CD14-positive monocyte (primary cell): Measurements from ENCODE around the gene DMPK. TPM values are rescaled to one million over a fixed set of nuclear protein-coding genes. Genes with fewer than 3 reads are reported as not detected.

Experiments used
- DNase-seq, 3 donors: peaks; one replicate each; pipeline ENCODE4 v3.0.0-alpha.2; 2011 to 2022
- H2AFZ ChIP-seq: 2 replicates; pipeline ENCODE4 v1.6.0; 2012; ENCODE audit warnings: mild to moderate bottlenecking, low read depth, low read length, inconsistent platforms; ENCODE audit not compliant: insufficient read depth, poor library complexity, severe bottlenecking
- H3K27ac ChIP-seq, 2 donors: 1 replicate in 1 of 2; 2 replicates in 1 of 2; pipeline ENCODE4 v1.5.1; 2012 to 2013; ENCODE audit warnings: low read length in 2 of 2, control low read depth in 1 of 2, inconsistent platforms in 1 of 2, low read depth in 1 of 2, mild to moderate bottlenecking in 1 of 2
- H3K27me3 ChIP-seq, 2 donors: one replicate each; pipeline versions ENCODE4 v1.6.0 to v1.6.1; 2011 to 2013; ENCODE audit warnings: low read length in 2 of 2; ENCODE audit not compliant: control insufficient read depth in 2 of 2, insufficient read depth in 2 of 2
- H3K36me3 ChIP-seq, 2 donors: replicated peaks in 1 of 2; 1 replicate in 1 of 2; 2 replicates in 1 of 2; pipeline versions ENCODE4 v1.5.1 to v1.6.1; 2012 to 2013; ENCODE audit warnings: low read length in 2 of 2, control low read depth in 1 of 2, inconsistent platforms in 1 of 2, mild to moderate bottlenecking in 1 of 2; ENCODE audit not compliant: insufficient read depth in 2 of 2, control insufficient read depth in 1 of 2
- H3K4me1 ChIP-seq, 2 donors: 1 replicate in 1 of 2; 2 replicates in 1 of 2; pipeline versions ENCODE4 v1.5.1 to v1.6.1; 2012 to 2013; ENCODE audit warnings: low read length in 2 of 2, control low read depth in 1 of 2, inconsistent platforms in 1 of 2, mild to moderate bottlenecking in 1 of 2, moderate library complexity in 1 of 2; ENCODE audit not compliant: insufficient read depth in 2 of 2, control insufficient read depth in 1 of 2
- H3K4me2 ChIP-seq: replicated peaks from 2 replicates; pipeline ENCODE3; 2012; ENCODE audit warnings: low read length, moderate library complexity, mild to moderate bottlenecking; ENCODE audit not compliant: poor library complexity, severe bottlenecking; ENCODE audit errors: extremely low read depth
- H3K4me3 ChIP-seq, 3 experiments: fragments of 200-600 bp in 1 of 3; sonication (generic) in 1 of 3; replicated peaks in 1 of 3; 1 replicate in 2 of 3; 2 replicates in 1 of 3; pipeline ENCODE4 v1.5.1; 2011 to 2013; ENCODE audit warnings: low read length in 3 of 3, mild to moderate bottlenecking in 3 of 3, control low read depth in 2 of 3, low read depth in 2 of 3, inconsistent platforms in 1 of 3, moderate library complexity in 1 of 3
- H3K79me2 ChIP-seq: 2 replicates; pipeline ENCODE4 v1.6.0; 2012; ENCODE audit warnings: mild to moderate bottlenecking, control low read depth, inconsistent platforms, low read length, moderate library complexity; ENCODE audit not compliant: insufficient read depth
- H3K9ac ChIP-seq: 2 replicates; pipeline ENCODE4 v1.6.0; 2017; ENCODE audit warnings: low read length, mild to moderate bottlenecking; ENCODE audit not compliant: insufficient read depth, poor library complexity, severe bottlenecking
- H3K9me3 ChIP-seq, 2 donors: replicated peaks in 1 of 2; 1 replicate in 1 of 2; 2 replicates in 1 of 2; pipeline versions ENCODE4 v1.5.1 to v1.6.1; 2012 to 2013; ENCODE audit warnings: low read length in 2 of 2, control low read depth in 1 of 2; ENCODE audit not compliant: control insufficient read depth in 1 of 2, insufficient read depth in 1 of 2
- H4K20me1 ChIP-seq: 2 replicates; pipeline ENCODE4 v1.6.0; 2012; ENCODE audit warnings: mild to moderate bottlenecking, low read length, control low read depth, moderate library complexity; ENCODE audit not compliant: insufficient read depth
- H3K27ac Mint-ChIP-seq, 7 donors: one replicate each; pipeline ENCODE4 v1.8.0; 2020; ENCODE audit warnings: mild to moderate bottlenecking in 7 of 7, mixed read lengths in 7 of 7, moderate library complexity in 6 of 7, inconsistent platforms in 2 of 7
- H3K27me3 Mint-ChIP-seq, 3 donors: one replicate each; pipeline ENCODE4 v1.8.0; 2021 to 2022; ENCODE audit warnings: low read depth in 3 of 3, mild to moderate bottlenecking in 3 of 3, mixed read lengths in 3 of 3, moderate library complexity in 3 of 3, inconsistent platforms in 1 of 3
- H3K36me3 Mint-ChIP-seq, 2 donors: one replicate each; pipeline ENCODE4 v1.8.0; 2020; ENCODE audit warnings: mixed read lengths in 2 of 2, inconsistent platforms in 1 of 2, mild to moderate bottlenecking in 1 of 2
- H3K4me1 Mint-ChIP-seq: one replicate; pipeline ENCODE4 v1.8.0; 2020; ENCODE audit warnings: mild to moderate bottlenecking, mixed read lengths
- H3K4me3 Mint-ChIP-seq, 2 donors: one replicate each; pipeline ENCODE4 v1.8.0; 2020; ENCODE audit warnings: mild to moderate bottlenecking in 2 of 2, mixed read lengths in 2 of 2, moderate library complexity in 1 of 2
- H3K9me3 Mint-ChIP-seq, 7 donors: one replicate each; pipeline ENCODE4 v1.8.0; 2020 to 2022; ENCODE audit warnings: mixed read lengths in 7 of 7, mild to moderate bottlenecking in 6 of 7, moderate library complexity in 6 of 7, inconsistent platforms in 2 of 7
- WGBS: methylation state at CpG from one replicate; pipeline ENCODE4 v1.1.5; 2013; ENCODE audit warnings: missing lambda C conversion rate; ENCODE audit not compliant: insufficient coverage; 5-methylcytosine and 5-hydroxymethylcytosine counted together
- intact Hi-C, 2 donors: fragments of 100-400 bp; cut with micrococcal nuclease; formaldehyde crosslinking; loops; one replicate each; pipeline versions ENCODE4 v1.15.0 to v1.15.1; 2023
- polyA plus RNA-seq, 3 donors: library from polyadenylated mRNA; depleted of rRNA in 1 of 3; unstranded in 2 of 3; stranded (reverse) in 1 of 3; fragments of 300-500 nt in 2 of 3; fragments of >200 nt in 1 of 3; fragmentation: Illumina TruSeq in 2 of 3; gene quantifications; 1 replicate in 2 of 3; 2 replicates in 1 of 3; pipeline ENCODE4 v1.2.3, GENCODE V29; 2012 to 2021
- TF ChIP-seq, protein P1 (sequence below): fragments of 200-600 bp; IDR thresholded peaks from one replicate; pipeline ENCODE4 v1.8.0; 2022; ENCODE audit warnings: antibody characterized with exemption, mild to moderate bottlenecking

Gene DMPK
- polyA plus RNA-seq, 3 donors: 0.17 to 3.8 TPM; not detected in 1

DNA sequence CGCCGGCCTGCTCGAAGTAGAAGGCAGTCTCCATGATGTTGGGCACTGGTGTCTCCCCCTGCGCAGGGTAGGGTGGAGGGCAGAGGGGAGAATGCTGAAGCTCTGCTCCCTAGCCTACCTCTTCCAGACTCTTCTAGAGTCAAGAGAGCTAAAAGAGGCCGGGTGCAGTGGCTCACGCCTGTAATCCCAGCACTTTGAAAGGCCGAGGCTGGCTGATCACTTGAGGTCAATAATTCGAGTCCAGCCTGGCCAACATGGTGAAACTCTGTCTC lies 22.6 kb upstream of the DMPK start:
- Histone ChIP-seq H3K4me3 (no peak overlapping the region), H3K27me3 (peaks cover 14 to 71% of the 10 kb centered on the region in 2 donors), H3K36me3 (no peaks in the 10 kb centered on the region), H3K9ac (no peak overlapping the region), H3K4me1 (peaks cover 13 to 18% of the 10 kb centered on the region in 2 donors), H2AFZ (no peak overlapping the region), H3K27ac (no peak overlapping the region), H3K4me2 (no peak overlapping the region), H4K20me1 (peaks cover 4% of the 10 kb centered on the region), H3K9me3 (peaks cover 7% of the 10 kb centered on the region in 2 donors), H3K79me2 (no peaks in the 10 kb centered on the region)
- Mint-ChIP-seq H3K9me3 (peaks cover 4 to 22% (median 9%) of the 10 kb centered on the region in 7 donors), H3K27me3 (peaks cover 78 to 87% (median 85%) of the 10 kb centered on the region in 3 donors), H3K36me3 (no peaks in the 10 kb centered on the region), H3K4me3 (peak overlapping the region in 1 of 2 donors; percentile 81), H3K4me1 (peaks cover 16% of the 10 kb centered on the region), H3K27ac (peak overlapping the region in 1 of 7 donors; percentile 19)
- TF ChIP-seq, protein P1, sequence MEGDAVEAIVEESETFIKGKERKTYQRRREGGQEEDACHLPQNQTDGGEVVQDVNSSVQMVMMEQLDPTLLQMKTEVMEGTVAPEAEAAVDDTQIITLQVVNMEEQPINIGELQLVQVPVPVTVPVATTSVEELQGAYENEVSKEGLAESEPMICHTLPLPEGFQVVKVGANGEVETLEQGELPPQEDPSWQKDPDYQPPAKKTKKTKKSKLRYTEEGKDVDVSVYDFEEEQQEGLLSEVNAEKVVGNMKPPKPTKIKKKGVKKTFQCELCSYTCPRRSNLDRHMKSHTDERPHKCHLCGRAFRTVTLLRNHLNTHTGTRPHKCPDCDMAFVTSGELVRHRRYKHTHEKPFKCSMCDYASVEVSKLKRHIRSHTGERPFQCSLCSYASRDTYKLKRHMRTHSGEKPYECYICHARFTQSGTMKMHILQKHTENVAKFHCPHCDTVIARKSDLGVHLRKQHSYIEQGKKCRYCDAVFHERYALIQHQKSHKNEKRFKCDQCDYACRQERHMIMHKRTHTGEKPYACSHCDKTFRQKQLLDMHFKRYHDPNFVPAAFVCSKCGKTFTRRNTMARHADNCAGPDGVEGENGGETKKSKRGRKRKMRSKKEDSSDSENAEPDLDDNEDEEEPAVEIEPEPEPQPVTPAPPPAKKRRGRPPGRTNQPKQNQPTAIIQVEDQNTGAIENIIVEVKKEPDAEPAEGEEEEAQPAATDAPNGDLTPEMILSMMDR: no peak
- no peak for DNase-seq
- intact Hi-C loops: no loop called here
- 88% methylated on average over 4 of the region's 8 CpGs for WGBS

DNA sequence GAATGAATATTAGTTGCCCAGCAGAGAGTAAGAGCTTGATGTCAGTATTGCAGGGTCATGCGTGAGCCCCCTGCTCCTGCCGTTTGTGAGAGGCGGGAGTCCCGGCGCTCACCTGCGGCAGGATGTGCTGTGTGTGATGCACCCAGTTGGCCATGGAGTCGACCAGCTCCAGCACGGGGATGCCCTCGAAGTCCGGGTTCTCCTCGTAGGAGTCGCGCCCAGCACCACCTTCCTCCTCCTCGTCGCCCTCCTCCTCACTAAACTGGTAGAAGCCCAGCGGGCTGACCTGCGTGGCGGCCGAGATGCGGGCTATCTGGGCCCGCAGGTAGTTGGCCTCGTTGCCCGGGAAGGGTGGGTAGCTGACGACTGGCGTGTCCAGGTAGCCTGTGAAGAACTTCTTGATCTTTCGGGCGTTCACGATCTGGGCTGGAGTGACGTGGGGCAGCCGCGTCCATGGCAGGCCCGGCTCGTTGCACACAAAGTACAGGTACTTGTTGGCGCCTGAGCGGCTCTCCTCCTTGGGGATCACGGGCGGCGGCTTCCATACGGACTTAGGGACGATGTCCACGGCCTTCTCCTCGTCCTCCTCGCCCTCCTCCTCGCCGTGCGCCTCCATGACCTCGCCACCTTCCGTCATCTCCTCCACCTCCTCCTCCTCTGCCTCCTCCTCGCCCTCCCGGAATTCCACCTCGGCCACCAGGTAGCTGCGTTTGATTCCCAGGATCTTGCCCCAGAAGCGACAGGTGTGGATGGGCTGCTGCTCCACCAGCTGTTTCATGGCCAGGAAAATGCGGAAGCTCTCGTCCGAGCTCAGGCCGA lies 22.1 kb upstream of the DMPK start:
- no peak overlapping the region for H3K4me3 ChIP-seq
- Mint-ChIP-seq H3K4me3 (peak overlapping the region in 1 of 2 donors; percentile 81), H3K9me3 (peaks cover 4 to 25% (median 9%) of the 10 kb centered on the region in 7 donors), H3K4me1 (peaks cover 10% of the 10 kb centered on the region), H3K27me3 (peaks cover 80 to 90% (median 87%) of the 10 kb centered on the region in 3 donors), H3K27ac (no peak overlapping the region), H3K36me3 (no peaks in the 10 kb centered on the region)
- no peaks in the 10 kb centered on the region for H3K79me2 ChIP-seq
- peaks cover 8 to 13% of the 10 kb centered on the region in 2 donors for H3K4me1 ChIP-seq
- H3K27ac ChIP-seq: no peak overlapping the region
- no peak overlapping the region for H2AFZ ChIP-seq
- no peaks in the 10 kb centered on the region for H3K36me3 ChIP-seq
- no peak overlapping the region for H3K4me2 ChIP-seq
- TF ChIP-seq, protein P1: no peak
- peaks cover 4% of the 10 kb centered on the region for H4K20me1 ChIP-seq
- intact Hi-C loops: no loop called here
- DNase-seq: no peak
- no peak overlapping the region for H3K9ac ChIP-seq
- H3K9me3 ChIP-seq: peaks cover 7% of the 10 kb centered on the region in 2 donors
- 96% methylated on average over 51 of the region's 57 CpGs for WGBS
- H3K27me3 ChIP-seq: peaks cover 17 to 76% of the 10 kb centered on the region in 2 donors
